GM23338 (cell line): ENCODE data around the gene SLC6A1. TPM values are rescaled to one million over a fixed set of nuclear protein-coding genes. Genes with fewer than 3 reads are reported as not detected.

Experiments used
- CREB1 ChIP-seq: fragments of 250-450 bp; sonication (Bioruptor Pico); IDR thresholded peaks from 2 replicates; pipeline ENCODE4 v1.5.0; 2020; ENCODE audit warnings: low read depth, mild to moderate bottlenecking, moderate library complexity
- EZH2 ChIP-seq: fragments of 200-600 bp; sonication (generic); IDR thresholded peaks from one replicate; pipeline ENCODE4 v1.8.0; 2017; ENCODE audit warnings: antibody characterized with exemption, mild to moderate bottlenecking, low read depth; ENCODE audit not compliant: unreplicated experiment
- EZH2phosphoT487 ChIP-seq: fragments of 200-600 bp; sonication (generic); IDR thresholded peaks from one replicate; pipeline ENCODE4 v1.8.1; 2018; ENCODE audit warnings: antibody characterized with exemption; ENCODE audit not compliant: unreplicated experiment
- POLR2AphosphoS5 ChIP-seq: IDR thresholded peaks from 2 replicates; pipeline ENCODE4 v1.6.1; 2016; ENCODE audit warnings: antibody characterized with exemption, low read depth
- STAT1 ChIP-seq: IDR thresholded peaks from one replicate; pipeline ENCODE4 v1.6.1; 2016; ENCODE audit warnings: antibody characterized with exemption; ENCODE audit not compliant: unreplicated experiment
- ZNF331 ChIP-seq: fragments of 250-450 bp; sonication (Bioruptor Pico); IDR thresholded peaks from 2 replicates; pipeline ENCODE4 v1.5.0; 2020; ENCODE audit warnings: low read depth, mild to moderate bottlenecking, moderate library complexity
- polyA plus RNA-seq: library from polyadenylated mRNA; unstranded; fragments of >200 nt; fragmentation: Nextera tagmentation; extraction: Ambion mirVana; gene quantifications from 2 replicates; pipeline ENCODE4 v1.2.1, GENCODE V29; 2016
- total RNA-seq: library from RNA; depleted of rRNA; stranded (reverse); fragments of >200 nt; shearing (Covaris generic); gene quantifications from 2 replicates; pipeline ENCODE4 v1.2.3, GENCODE V29; 2014
- TF ChIP-seq, protein P1 (sequence below): fragments of 250-450 bp; sonication (Bioruptor Pico); IDR thresholded peaks from 2 replicates; pipeline ENCODE4 v1.5.0; 2020; ENCODE audit warnings: mild to moderate bottlenecking, moderate library complexity
- TF ChIP-seq, protein P2 (sequence below), 2 experiments: fragments of 200-600 bp in 1 of 2; sonication (generic) in 1 of 2; conservative IDR thresholded peaks; 2 replicates each; pipeline versions ENCODE4 v1.5.1 to v1.6.1; 2016 to 2017; ENCODE audit warnings: antibody characterized with exemption in 2 of 2, low read depth in 2 of 2, mild to moderate bottlenecking in 2 of 2, moderate library complexity in 1 of 2
- TF ChIP-seq, protein P3 (sequence below): IDR thresholded peaks from 2 replicates; pipeline ENCODE4 v1.6.1; 2016; ENCODE audit warnings: antibody characterized with exemption

SLC6A1 gene
- total and polyA plus RNA-seq, 2 experiments from 2014 or later = 0.16 to 0.28 TPM

DNA sequence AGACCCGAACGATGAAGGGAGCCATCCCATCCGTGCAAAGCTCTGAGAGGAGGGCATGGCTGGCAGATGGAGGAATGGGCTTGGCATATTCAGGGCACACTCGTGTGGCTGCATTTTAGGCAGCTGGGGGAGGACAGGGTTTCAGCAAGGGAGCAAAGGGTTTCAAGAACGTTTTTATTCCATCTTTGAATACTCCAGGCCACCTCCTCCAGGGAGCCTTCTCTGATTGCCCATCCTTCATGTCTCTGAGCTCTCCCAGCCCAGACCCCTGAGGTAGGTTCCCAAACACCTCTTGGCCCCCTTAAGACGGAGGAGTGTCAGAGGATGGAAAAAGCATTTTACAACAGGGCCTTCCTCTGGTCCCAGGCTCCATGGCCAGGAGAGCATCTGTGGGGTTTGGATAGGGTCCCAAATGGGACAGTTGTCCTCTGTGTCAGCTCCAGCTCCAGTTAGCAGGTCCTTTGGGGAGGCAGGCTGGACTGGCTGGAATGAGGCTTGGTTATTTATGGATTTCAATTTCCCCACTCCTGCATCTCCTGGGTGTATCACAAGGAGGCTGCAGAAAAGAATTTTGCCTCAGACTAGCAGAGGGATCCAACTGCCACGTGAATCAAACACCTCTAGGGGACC, 17.7 kb upstream of the SLC6A1 start (continued):
- TF ChIP-seq, protein P1, sequence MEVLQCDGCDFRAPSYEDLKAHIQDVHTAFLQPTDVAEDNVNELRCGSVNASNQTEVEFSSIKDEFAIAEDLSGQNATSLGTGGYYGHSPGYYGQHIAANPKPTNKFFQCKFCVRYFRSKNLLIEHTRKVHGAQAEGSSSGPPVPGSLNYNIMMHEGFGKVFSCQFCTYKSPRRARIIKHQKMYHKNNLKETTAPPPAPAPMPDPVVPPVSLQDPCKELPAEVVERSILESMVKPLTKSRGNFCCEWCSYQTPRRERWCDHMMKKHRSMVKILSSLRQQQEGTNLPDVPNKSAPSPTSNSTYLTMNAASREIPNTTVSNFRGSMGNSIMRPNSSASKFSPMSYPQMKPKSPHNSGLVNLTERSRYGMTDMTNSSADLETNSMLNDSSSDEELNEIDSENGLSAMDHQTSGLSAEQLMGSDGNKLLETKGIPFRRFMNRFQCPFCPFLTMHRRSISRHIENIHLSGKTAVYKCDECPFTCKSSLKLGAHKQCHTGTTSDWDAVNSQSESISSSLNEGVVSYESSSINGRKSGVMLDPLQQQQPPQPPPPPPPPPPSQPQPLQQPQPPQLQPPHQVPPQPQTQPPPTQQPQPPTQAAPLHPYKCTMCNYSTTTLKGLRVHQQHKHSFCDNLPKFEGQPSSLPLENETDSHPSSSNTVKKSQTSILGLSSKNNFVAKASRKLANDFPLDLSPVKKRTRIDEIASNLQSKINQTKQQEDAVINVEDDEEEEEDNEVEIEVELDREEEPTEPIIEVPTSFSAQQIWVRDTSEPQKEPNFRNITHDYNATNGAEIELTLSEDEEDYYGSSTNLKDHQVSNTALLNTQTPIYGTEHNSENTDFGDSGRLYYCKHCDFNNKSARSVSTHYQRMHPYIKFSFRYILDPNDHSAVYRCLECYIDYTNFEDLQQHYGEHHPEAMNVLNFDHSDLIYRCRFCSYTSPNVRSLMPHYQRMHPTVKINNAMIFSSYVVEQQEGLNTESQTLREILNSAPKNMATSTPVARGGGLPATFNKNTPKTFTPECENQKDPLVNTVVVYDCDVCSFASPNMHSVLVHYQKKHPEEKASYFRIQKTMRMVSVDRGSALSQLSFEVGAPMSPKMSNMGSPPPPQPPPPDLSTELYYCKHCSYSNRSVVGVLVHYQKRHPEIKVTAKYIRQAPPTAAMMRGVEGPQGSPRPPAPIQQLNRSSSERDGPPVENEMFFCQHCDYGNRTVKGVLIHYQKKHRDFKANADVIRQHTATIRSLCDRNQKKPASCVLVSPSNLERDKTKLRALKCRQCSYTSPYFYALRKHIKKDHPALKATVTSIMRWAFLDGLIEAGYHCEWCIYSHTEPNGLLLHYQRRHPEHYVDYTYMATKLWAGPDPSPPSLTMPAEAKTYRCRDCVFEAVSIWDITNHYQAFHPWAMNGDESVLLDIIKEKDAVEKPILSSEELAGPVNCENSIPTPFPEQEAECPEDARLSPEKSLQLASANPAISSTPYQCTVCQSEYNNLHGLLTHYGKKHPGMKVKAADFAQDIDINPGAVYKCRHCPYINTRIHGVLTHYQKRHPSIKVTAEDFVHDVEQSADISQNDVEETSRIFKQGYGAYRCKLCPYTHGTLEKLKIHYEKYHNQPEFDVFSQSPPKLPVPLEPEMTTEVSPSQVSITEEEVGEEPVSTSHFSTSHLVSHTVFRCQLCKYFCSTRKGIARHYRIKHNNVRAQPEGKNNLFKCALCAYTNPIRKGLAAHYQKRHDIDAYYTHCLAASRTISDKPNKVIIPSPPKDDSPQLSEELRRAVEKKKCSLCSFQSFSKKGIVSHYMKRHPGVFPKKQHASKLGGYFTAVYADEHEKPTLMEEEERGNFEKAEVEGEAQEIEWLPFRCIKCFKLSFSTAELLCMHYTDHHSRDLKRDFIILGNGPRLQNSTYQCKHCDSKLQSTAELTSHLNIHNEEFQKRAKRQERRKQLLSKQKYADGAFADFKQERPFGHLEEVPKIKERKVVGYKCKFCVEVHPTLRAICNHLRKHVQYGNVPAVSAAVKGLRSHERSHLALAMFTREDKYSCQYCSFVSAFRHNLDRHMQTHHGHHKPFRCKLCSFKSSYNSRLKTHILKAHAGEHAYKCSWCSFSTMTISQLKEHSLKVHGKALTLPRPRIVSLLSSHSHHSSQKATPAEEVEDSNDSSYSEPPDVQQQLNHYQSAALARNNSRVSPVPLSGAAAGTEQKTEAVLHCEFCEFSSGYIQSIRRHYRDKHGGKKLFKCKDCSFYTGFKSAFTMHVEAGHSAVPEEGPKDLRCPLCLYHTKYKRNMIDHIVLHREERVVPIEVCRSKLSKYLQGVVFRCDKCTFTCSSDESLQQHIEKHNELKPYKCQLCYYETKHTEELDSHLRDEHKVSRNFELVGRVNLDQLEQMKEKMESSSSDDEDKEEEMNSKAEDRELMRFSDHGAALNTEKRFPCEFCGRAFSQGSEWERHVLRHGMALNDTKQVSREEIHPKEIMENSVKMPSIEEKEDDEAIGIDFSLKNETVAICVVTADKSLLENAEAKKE = no peak
- TF ChIP-seq, protein P2, sequence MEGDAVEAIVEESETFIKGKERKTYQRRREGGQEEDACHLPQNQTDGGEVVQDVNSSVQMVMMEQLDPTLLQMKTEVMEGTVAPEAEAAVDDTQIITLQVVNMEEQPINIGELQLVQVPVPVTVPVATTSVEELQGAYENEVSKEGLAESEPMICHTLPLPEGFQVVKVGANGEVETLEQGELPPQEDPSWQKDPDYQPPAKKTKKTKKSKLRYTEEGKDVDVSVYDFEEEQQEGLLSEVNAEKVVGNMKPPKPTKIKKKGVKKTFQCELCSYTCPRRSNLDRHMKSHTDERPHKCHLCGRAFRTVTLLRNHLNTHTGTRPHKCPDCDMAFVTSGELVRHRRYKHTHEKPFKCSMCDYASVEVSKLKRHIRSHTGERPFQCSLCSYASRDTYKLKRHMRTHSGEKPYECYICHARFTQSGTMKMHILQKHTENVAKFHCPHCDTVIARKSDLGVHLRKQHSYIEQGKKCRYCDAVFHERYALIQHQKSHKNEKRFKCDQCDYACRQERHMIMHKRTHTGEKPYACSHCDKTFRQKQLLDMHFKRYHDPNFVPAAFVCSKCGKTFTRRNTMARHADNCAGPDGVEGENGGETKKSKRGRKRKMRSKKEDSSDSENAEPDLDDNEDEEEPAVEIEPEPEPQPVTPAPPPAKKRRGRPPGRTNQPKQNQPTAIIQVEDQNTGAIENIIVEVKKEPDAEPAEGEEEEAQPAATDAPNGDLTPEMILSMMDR (conservative IDR thresholded peaks at IDR 0.05; ENCODE audit: low read depth in 2 of 2) = no peak
- TF ChIP-seq ZNF331 (CRISPR knock-in tag) = no peak
- TF ChIP-seq STAT1 = no peak
- no peak for TF ChIP-seq CREB1 (CRISPR knock-in tag)
- TF ChIP-seq, protein P3, sequence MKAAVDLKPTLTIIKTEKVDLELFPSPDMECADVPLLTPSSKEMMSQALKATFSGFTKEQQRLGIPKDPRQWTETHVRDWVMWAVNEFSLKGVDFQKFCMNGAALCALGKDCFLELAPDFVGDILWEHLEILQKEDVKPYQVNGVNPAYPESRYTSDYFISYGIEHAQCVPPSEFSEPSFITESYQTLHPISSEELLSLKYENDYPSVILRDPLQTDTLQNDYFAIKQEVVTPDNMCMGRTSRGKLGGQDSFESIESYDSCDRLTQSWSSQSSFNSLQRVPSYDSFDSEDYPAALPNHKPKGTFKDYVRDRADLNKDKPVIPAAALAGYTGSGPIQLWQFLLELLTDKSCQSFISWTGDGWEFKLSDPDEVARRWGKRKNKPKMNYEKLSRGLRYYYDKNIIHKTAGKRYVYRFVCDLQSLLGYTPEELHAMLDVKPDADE = no peak
- TF ChIP-seq EZH2phosphoT487 = no peak
- no peak for TF ChIP-seq POLR2AphosphoS5
- no peak for TF ChIP-seq EZH2
